ENCODE data around the gene SGPP1. TPM values are rescaled to one million over a fixed set of nuclear protein-coding genes. Genes with fewer than 3 reads are reported as not detected.

The SGPP1 gene
- total and polyA plus RNA-seq, 3 donors from 2014 or later: 16.9 to 30.1 (median 27.6) TPM

- no peak for TF ChIP-seq CTCF (IDR thresholded peaks at IDR 0.05)
- no peak for TF ChIP-seq POLR2A (IDR thresholded peaks at IDR 0.05)
- Histone ChIP-seq H3K27me3 (no peaks in the 10 kb centered on the region), H3K9me3 (no peaks in the 10 kb centered on the region), H3K4me3 (no peak overlapping the region), H3K36me3 (ENCODE audit: low read depth, missing control alignments) (no peaks in the 10 kb centered on the region), H3K4me1 (no peaks in the 10 kb centered on the region), H3K27ac (no peak overlapping the region)
- intact Hi-C loops (cut with DNase I; ENCODE audit: low total_unique reads): no loop called here
- no peak for DNase-seq
These were observed 40.9 kb downstream of the SGPP1 start for GRCh38 chr14:63686926-63687325.

GRCh38 chr14:63685401-63685800 lies 42.5 kb downstream of the SGPP1 start:
- Histone ChIP-seq H3K36me3 (ENCODE audit: low read depth, missing control alignments) (no peaks in the 10 kb centered on the region), H3K9me3 (no peaks in the 10 kb centered on the region), H3K27ac (no peak overlapping the region), H3K27me3 (no peaks in the 10 kb centered on the region), H3K4me1 (no peaks in the 10 kb centered on the region), H3K4me3 (no peak overlapping the region)
- TF ChIP-seq CTCF (IDR thresholded peaks at IDR 0.05) (no peak), POLR2A (IDR thresholded peaks at IDR 0.05) (no peak)
- WGBS, 2 donors: 93 to 97% methylated on average over 1 of the region's 1 CpG
- no peak for DNase-seq
- intact Hi-C loops (cut with DNase I; ENCODE audit: low total_unique reads): no loop called here

GRCh38 chr14:63682727-63683593 lies 44.9 kb downstream of the SGPP1 start:
- Histone ChIP-seq H3K36me3 (ENCODE audit: low read depth, missing control alignments) (no peaks in the 10 kb centered on the region), H3K27me3 (no peaks in the 10 kb centered on the region), H3K27ac (no peak overlapping the region), H3K4me1 (no peaks in the 10 kb centered on the region), H3K4me3 (no peak overlapping the region), H3K9me3 (no peaks in the 10 kb centered on the region)
- TF ChIP-seq CTCF (IDR thresholded peaks at IDR 0.05): no peak
- no peak for TF ChIP-seq POLR2A (IDR thresholded peaks at IDR 0.05)
- no peak for DNase-seq
- intact Hi-C loops (cut with DNase I; ENCODE audit: low total_unique reads): no loop called here
- 88 to 89% methylated on average over 9 of the region's 9 CpGs for WGBS, 2 donors

GRCh38 chr14:63678536-63678935 lies 49.3 kb downstream of the SGPP1 start:
- no peak for DNase-seq
- no peaks in the 10 kb centered on the region for H3K36me3 ChIP-seq (ENCODE audit: low read depth, missing control alignments)
- no peaks in the 10 kb centered on the region for H3K27me3 ChIP-seq
- intact Hi-C loops (cut with DNase I; ENCODE audit: low total_unique reads): no loop called here
- no peak overlapping the region for H3K4me3 ChIP-seq
- no peaks in the 10 kb centered on the region for H3K9me3 ChIP-seq
- TF ChIP-seq POLR2A (IDR thresholded peaks at IDR 0.05): no peak
- TF ChIP-seq CTCF (IDR thresholded peaks at IDR 0.05): no peak
- H3K27ac ChIP-seq: no peak overlapping the region
- WGBS, 2 donors: 82 to 100% methylated on average over 1 of the region's 1 CpG
- no peaks in the 10 kb centered on the region for H3K4me1 ChIP-seq

- H3K27ac ChIP-seq: no peak overlapping the region
- TF ChIP-seq CTCF (IDR thresholded peaks at IDR 0.05): no peak
- no peak for TF ChIP-seq POLR2A (IDR thresholded peaks at IDR 0.05)
- intact Hi-C loops (cut with DNase I; ENCODE audit: low total_unique reads): no loop called here
- no peaks in the 10 kb centered on the region for H3K9me3 ChIP-seq
- 81 to 87% methylated on average over 3 of the region's 3 CpGs for WGBS, 2 donors
- H3K4me1 ChIP-seq: no peaks in the 10 kb centered on the region
- no peak overlapping the region for H3K4me3 ChIP-seq
- no peak for DNase-seq
- H3K36me3 ChIP-seq (ENCODE audit: low read depth, missing control alignments): no peaks in the 10 kb centered on the region
- H3K27me3 ChIP-seq: no peaks in the 10 kb centered on the region
These were observed 49.9 kb downstream of the SGPP1 start for GRCh38 chr14:63677891-63678379.
